Breast epithelium (tissue), 3 donors: ENCODE results near the gene TMEM108.

ENCODE experiments used
- POLR2A ChIP-seq: fragments of 450-650 bp; IDR thresholded peaks from one replicate; pipeline ENCODE4 v1.6.1; 2016; ENCODE audit warnings: antibody characterized with exemption, mild to moderate bottlenecking, moderate library complexity
- TF ChIP-seq, protein P1 (sequence below), 3 donors: fragments of 450-650 bp; IDR thresholded peaks; one replicate each; pipeline ENCODE4 v1.5.1; 2016 to 2017; ENCODE audit warnings: antibody characterized with exemption in 3 of 3, mild to moderate bottlenecking in 3 of 3, moderate library complexity in 3 of 3

DNA sequence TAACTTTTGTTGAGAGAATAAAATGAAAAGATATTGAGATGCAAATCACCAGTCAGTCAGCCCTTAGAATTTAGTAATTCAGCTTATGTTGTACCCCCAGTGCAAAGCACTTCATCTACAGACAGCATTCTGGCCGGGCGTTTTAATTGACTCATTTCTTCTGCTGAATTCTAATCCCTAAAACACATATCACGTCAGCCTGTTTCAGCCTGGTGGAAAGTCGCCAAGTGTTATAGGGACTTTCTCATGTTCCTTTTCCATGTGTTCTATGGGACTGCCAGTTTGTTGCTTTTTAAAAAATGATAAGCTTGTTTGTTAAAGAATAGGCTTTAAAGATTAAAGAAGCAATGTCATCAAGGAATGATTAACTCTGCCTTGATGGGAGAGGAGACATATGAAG, 192.0 kb downstream of the TMEM108 start:
- TF ChIP-seq, protein P1, sequence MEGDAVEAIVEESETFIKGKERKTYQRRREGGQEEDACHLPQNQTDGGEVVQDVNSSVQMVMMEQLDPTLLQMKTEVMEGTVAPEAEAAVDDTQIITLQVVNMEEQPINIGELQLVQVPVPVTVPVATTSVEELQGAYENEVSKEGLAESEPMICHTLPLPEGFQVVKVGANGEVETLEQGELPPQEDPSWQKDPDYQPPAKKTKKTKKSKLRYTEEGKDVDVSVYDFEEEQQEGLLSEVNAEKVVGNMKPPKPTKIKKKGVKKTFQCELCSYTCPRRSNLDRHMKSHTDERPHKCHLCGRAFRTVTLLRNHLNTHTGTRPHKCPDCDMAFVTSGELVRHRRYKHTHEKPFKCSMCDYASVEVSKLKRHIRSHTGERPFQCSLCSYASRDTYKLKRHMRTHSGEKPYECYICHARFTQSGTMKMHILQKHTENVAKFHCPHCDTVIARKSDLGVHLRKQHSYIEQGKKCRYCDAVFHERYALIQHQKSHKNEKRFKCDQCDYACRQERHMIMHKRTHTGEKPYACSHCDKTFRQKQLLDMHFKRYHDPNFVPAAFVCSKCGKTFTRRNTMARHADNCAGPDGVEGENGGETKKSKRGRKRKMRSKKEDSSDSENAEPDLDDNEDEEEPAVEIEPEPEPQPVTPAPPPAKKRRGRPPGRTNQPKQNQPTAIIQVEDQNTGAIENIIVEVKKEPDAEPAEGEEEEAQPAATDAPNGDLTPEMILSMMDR (IDR thresholded peaks at IDR 0.05): no peak
- TF ChIP-seq POLR2A: no peak
